Measurements from ENCODE around the gene FASN. TPM values are rescaled to one million over a fixed set of nuclear protein-coding genes. Genes with fewer than 3 reads are reported as not detected.

The FASN gene
- total RNA-seq, 1 experiment from 2014 or later = 372 TPM

DNA sequence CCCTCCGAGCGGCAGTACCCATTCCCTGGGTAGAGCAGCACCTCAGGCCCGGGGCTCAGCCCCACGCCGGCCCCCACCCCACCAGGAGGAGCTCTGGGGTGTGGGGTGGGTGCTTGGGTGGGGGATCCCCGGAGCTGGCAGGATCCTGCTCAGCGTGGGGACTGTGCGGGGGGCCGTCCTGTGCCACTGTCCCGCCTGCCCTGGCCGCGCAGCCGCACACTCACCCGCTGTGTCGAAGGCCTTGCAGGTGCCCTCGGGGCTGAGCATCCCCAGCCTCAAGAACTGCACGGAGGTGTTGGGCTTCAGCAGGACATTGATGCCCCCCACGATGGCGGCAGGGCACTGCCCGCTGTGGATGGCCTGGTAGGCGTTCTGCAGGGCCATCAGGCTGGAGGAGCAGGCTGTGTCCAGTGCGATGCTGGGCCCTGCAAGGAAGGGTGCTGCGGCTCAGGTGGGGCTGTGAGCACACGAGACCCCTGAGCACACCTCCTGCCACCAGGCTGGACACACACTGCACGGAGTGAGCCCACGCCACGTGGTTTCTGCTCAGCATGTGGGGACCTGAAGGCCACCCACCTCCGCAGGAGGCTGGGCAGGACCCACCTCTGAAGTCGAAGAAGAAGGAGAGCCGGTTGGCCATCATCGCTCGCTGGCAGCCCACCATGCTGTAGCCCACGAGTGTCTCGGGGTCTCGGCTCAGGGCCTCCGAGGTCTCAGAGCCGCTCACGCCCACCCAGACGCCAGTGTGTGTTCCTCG lies 4.9 kb downstream of the FASN start:
- BruUV-seq (replicated peaks) = no TSS peak
- H3K27ac Mint-ChIP-seq (ENCODE audit: unreplicated experiment) = no peak overlapping the region
- CTCF ChIA-PET = no interaction called here
- H3K4me3 Mint-ChIP-seq (ENCODE audit: low read depth, unreplicated experiment) = no peak overlapping the region
- peaks cover 9% of the 10 kb centered on the region for H3K4me1 Mint-ChIP-seq (ENCODE audit: low read depth, unreplicated experiment)
- no peaks in the 10 kb centered on the region for H3K27me3 Mint-ChIP-seq (ENCODE audit: unreplicated experiment)
- no peak for DNase-seq
- TF ChIP-seq, protein P1, sequence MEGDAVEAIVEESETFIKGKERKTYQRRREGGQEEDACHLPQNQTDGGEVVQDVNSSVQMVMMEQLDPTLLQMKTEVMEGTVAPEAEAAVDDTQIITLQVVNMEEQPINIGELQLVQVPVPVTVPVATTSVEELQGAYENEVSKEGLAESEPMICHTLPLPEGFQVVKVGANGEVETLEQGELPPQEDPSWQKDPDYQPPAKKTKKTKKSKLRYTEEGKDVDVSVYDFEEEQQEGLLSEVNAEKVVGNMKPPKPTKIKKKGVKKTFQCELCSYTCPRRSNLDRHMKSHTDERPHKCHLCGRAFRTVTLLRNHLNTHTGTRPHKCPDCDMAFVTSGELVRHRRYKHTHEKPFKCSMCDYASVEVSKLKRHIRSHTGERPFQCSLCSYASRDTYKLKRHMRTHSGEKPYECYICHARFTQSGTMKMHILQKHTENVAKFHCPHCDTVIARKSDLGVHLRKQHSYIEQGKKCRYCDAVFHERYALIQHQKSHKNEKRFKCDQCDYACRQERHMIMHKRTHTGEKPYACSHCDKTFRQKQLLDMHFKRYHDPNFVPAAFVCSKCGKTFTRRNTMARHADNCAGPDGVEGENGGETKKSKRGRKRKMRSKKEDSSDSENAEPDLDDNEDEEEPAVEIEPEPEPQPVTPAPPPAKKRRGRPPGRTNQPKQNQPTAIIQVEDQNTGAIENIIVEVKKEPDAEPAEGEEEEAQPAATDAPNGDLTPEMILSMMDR (IDR thresholded peaks at IDR 0.05; ENCODE audit: unreplicated experiment) = no peak
- intact Hi-C loops (cut with micrococcal nuclease; ENCODE audit: unreplicated experiment) = no loop called here
- no peaks in the 10 kb centered on the region for H3K9me3 Mint-ChIP-seq (ENCODE audit: low read depth, unreplicated experiment)
- peaks cover 78% of the 10 kb centered on the region for H3K36me3 Mint-ChIP-seq (ENCODE audit: insufficient read depth, unreplicated experiment)

DNA sequence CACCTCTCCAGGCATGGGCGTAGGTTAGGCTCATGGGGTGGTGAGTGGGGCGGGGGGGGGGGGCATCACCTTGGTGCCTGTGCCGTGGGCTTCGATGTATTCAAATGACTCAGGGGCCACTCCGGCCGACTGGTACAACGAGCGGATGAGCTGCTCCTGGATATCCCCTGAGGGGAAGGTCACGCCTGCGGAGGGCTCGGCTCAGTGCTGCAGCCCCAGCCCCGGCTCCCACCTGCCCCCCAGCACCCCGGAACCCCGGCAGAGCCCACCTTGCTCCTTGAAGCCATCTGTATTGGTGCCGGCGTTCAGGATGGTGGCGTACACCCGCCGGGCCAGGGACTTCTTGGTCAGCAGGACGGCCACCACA lies 5.4 kb downstream of the FASN start:
- Mint-ChIP-seq H3K4me1 (ENCODE audit: low read depth, unreplicated experiment) (peaks cover 9% of the 10 kb centered on the region), H3K9me3 (ENCODE audit: low read depth, unreplicated experiment) (no peaks in the 10 kb centered on the region), H3K4me3 (ENCODE audit: low read depth, unreplicated experiment) (no peak overlapping the region), H3K27ac (ENCODE audit: unreplicated experiment) (no peak overlapping the region), H3K27me3 (ENCODE audit: unreplicated experiment) (no peaks in the 10 kb centered on the region), H3K36me3 (ENCODE audit: insufficient read depth, unreplicated experiment) (peaks cover 77% of the 10 kb centered on the region)
- intact Hi-C loops (cut with micrococcal nuclease; ENCODE audit: unreplicated experiment) = no loop called here
- no TSS peak for BruUV-seq (replicated peaks)
- TF ChIP-seq, protein P1 (IDR thresholded peaks at IDR 0.05; ENCODE audit: unreplicated experiment) = no peak
- CTCF ChIA-PET = no interaction called here
- DNase-seq = no peak

DNA sequence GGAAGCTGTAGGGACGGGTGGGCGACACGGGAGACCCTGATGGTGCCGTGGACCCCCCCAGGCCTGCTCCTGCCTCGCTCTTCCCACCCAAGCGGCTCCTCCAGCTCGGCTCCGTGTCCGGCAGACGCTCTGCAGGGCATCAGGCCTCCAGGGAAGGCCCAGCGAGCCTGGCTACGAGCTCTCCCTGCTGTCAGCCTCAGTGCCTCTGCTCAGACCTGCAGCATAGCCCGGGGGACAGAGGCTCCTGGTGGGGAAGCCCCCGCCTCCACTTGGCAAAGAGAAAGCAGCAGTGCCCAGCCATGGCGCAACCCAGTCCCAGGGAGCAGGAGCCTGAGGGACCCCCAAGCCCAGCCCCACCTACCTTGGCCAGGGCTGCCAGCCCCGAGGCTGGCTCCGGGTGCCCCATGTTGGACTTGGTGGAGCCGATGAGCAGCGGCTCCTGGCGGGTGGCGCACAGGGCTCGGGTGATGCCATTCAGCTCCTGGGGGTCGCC lies 5.9 kb downstream of the FASN start:
- Mint-ChIP-seq H3K27ac (ENCODE audit: unreplicated experiment) (no peak overlapping the region), H3K36me3 (ENCODE audit: insufficient read depth, unreplicated experiment) (peaks cover 72% of the 10 kb centered on the region), H3K4me3 (ENCODE audit: low read depth, unreplicated experiment) (no peak overlapping the region), H3K9me3 (ENCODE audit: low read depth, unreplicated experiment) (no peaks in the 10 kb centered on the region), H3K4me1 (ENCODE audit: low read depth, unreplicated experiment) (peaks cover 9% of the 10 kb centered on the region), H3K27me3 (ENCODE audit: unreplicated experiment) (no peaks in the 10 kb centered on the region)
- no peak for DNase-seq
- TF ChIP-seq, protein P1 (IDR thresholded peaks at IDR 0.05; ENCODE audit: unreplicated experiment) = no peak
- BruUV-seq (replicated peaks) = no TSS peak
- intact Hi-C loops (cut with micrococcal nuclease; ENCODE audit: unreplicated experiment) = no loop called here
- CTCF ChIA-PET = no interaction called here

DNA sequence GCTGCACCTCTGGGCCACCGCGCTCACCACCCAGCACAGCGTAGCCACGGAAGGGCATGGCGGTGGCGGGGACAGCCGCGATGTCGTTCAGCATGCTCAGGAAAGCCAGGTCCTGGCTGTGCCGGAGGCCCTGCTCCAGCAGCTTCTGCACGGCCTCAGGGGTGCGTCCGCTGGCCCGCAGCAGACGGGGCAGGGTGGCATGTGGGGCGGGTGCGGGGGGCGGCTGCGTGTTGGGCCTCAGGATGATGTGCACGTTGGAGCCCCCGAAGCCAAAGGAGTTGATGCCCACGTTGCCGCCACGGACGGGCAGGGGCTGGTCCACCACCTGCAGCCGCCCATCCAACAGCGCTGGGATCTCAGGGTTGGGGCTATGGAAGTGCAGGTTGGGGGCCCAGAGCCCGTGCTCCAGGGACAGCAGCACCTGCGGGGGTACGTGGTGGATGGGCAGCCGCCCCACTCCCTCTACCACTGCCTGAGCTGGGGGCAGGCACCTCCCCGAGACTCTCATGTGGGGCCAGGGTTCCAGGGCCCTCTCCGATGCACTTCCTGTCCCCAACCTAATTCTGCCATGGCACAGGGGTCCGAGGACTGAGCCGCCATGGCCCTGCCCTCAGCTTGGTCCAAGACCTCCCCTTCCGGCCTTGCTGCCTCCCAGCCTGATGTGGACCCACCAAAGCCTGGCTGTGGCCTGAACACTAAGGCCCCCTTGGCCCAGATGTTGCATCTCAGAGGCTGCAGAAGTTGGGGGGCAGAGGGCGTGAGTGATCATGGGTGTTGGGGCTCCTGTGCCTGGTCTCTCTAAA lies 6.6 kb downstream of the FASN start:
- DNase-seq = no peak
- Mint-ChIP-seq H3K36me3 (ENCODE audit: insufficient read depth, unreplicated experiment) (peaks cover 66% of the 10 kb centered on the region), H3K9me3 (ENCODE audit: low read depth, unreplicated experiment) (no peaks in the 10 kb centered on the region), H3K4me3 (ENCODE audit: low read depth, unreplicated experiment) (no peak overlapping the region), H3K4me1 (ENCODE audit: low read depth, unreplicated experiment) (peaks cover 9% of the 10 kb centered on the region), H3K27me3 (ENCODE audit: unreplicated experiment) (no peaks in the 10 kb centered on the region), H3K27ac (ENCODE audit: unreplicated experiment) (no peak overlapping the region)
- no TSS peak for BruUV-seq (replicated peaks)
- intact Hi-C loops (cut with micrococcal nuclease; ENCODE audit: unreplicated experiment) = no loop called here
- CTCF ChIA-PET = no interaction called here
- TF ChIP-seq, protein P1 (IDR thresholded peaks at IDR 0.05; ENCODE audit: unreplicated experiment) = no peak
